ENCODE data around the gene XRN2. TPM values are rescaled to one million over a fixed set of nuclear protein-coding genes. Genes with fewer than 3 reads are reported as not detected.

Gene XRN2
- total and polyA plus RNA-seq, 4 donors = 20.9 to 40.3 (median 25.2) TPM

DNA sequence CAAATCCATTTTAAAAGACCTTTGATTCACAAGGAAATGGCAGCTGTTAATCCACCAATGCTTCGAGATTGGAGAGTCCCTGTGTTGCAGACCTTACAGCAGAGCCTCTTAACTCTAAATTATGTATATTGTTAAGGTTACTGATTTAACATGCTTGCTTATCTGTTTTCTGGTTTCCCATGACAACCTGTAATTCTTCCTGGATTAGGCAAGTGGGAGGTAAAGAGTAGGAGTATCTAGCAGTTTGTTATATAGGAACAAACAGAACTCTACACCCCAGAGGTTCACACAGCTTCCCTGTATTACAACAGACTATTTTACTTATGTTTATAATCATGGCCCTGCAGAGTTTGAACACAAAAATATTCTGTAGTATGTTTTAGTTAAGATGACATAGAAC lies 54.7 kb downstream of the XRN2 start:
- H3K27ac ChIP-seq (ENCODE audit: low read depth in 1 of 2, low read length in 2 of 2) = no peak overlapping the region
- 83% methylated on average over 1 of the region's 1 CpG for WGBS
- H3K9ac ChIP-seq (ENCODE audit: low read depth in 1 of 2, low read length in 2 of 2) = no peak overlapping the region
- peaks cover 0 to 1% (median 0%) of the 10 kb centered on the region in 4 donors for H3K4me1 ChIP-seq (ENCODE audit: control insufficient read depth in 4 of 4, insufficient read depth in 4 of 4, low read length in 3 of 4)
- TF ChIP-seq NR2F2 (IDR thresholded peaks at IDR 0.05) (no peak), FOXA2 (IDR thresholded peaks at IDR 0.05) (no peak), ATF3 (IDR thresholded peaks at IDR 0.05) (no peak), TAF1 (conservative IDR thresholded peaks at IDR 0.05) (no peak), CTCF (IDR thresholded peaks at IDR 0.05; ENCODE audit: low read depth, low read length, missing input control) (no peak), YY1 (IDR thresholded peaks at IDR 0.05) (no peak), FOXA1 (IDR thresholded peaks at IDR 0.05) (no peak), RXRA (IDR thresholded peaks at IDR 0.05) (no peak), JUND (IDR thresholded peaks at IDR 0.05) (no peak), GABPA (IDR thresholded peaks at IDR 0.05 in 1 of 2, conservative IDR thresholded peaks at IDR 0.05 in 1 of 2) (no peak), EGR1 (IDR thresholded peaks at IDR 0.05; ENCODE audit: low read depth in 2 of 2) (no peak), HNF4G (IDR thresholded peaks at IDR 0.05) (no peak), RAD21 (IDR thresholded peaks at IDR 0.05) (no peak), HNF4A (conservative IDR thresholded peaks at IDR 0.05) (no peak), ZBTB33 (IDR thresholded peaks at IDR 0.05) (no peak), MAX (IDR thresholded peaks at IDR 0.05) (no peak), SP1 (IDR thresholded peaks at IDR 0.05) (no peak)
- TF ChIP-seq, protein P1, sequence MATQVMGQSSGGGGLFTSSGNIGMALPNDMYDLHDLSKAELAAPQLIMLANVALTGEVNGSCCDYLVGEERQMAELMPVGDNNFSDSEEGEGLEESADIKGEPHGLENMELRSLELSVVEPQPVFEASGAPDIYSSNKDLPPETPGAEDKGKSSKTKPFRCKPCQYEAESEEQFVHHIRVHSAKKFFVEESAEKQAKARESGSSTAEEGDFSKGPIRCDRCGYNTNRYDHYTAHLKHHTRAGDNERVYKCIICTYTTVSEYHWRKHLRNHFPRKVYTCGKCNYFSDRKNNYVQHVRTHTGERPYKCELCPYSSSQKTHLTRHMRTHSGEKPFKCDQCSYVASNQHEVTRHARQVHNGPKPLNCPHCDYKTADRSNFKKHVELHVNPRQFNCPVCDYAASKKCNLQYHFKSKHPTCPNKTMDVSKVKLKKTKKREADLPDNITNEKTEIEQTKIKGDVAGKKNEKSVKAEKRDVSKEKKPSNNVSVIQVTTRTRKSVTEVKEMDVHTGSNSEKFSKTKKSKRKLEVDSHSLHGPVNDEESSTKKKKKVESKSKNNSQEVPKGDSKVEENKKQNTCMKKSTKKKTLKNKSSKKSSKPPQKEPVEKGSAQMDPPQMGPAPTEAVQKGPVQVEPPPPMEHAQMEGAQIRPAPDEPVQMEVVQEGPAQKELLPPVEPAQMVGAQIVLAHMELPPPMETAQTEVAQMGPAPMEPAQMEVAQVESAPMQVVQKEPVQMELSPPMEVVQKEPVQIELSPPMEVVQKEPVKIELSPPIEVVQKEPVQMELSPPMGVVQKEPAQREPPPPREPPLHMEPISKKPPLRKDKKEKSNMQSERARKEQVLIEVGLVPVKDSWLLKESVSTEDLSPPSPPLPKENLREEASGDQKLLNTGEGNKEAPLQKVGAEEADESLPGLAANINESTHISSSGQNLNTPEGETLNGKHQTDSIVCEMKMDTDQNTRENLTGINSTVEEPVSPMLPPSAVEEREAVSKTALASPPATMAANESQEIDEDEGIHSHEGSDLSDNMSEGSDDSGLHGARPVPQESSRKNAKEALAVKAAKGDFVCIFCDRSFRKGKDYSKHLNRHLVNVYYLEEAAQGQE (IDR thresholded peaks at IDR 0.05) = no peak
- no peak for DNase-seq (ENCODE audit: low spot score)
- no peaks in the 10 kb centered on the region for H3K9me3 ChIP-seq (ENCODE audit: control insufficient read depth in 4 of 4, low read length in 3 of 4)
- no peak overlapping the region for H3K4me3 ChIP-seq (ENCODE audit: low read depth in 1 of 3, low read length in 3 of 3)
- peaks cover 10 to 44% (median 36%) of the 10 kb centered on the region in 4 donors for H3K36me3 ChIP-seq (ENCODE audit: control insufficient read depth in 4 of 4, insufficient read depth in 3 of 4, low read depth in 1 of 4, low read length in 3 of 4)
- H3K27me3 ChIP-seq (ENCODE audit: control insufficient read depth in 4 of 4, insufficient read depth in 4 of 4, low read length in 3 of 4) = no peaks in the 10 kb centered on the region

Data from liver (tissue), 9 donors.